Stimulated activated effector memory CD8-positive, alpha-beta T cell treated with anti-CD3 and anti-CD28 coated beads, Interleukin-12 subunit alpha, Interleukin-12 subunit beta, amount 100 ng/mL, for 72 hours (primary cell): ENCODE results near the gene TRPV4.
A peak's percentile ranks its signal among the peaks of the same experiment; 100 is the strongest.

Experiments
- ATAC-seq: fragments of 150-1000 bp; cut with Tn5 transposase; 2 replicates; pipeline ENCODE4 v1.10.0; 2021
- DNase-seq, 2 donors: peaks; one replicate each; pipeline ENCODE4 v3.0.0; 2021 to 2022; ENCODE audit warnings: low spot score in 2 of 2
- H3K27ac Mint-ChIP-seq: one replicate; pipeline ENCODE4 v1.8.0; 2022; ENCODE audit warnings: mild to moderate bottlenecking, mixed read lengths
- H3K36me3 Mint-ChIP-seq: one replicate; pipeline ENCODE4 v1.8.0; 2022; ENCODE audit warnings: mild to moderate bottlenecking, mixed read lengths
- H3K4me1 Mint-ChIP-seq: one replicate; pipeline ENCODE4 v1.8.0; 2022; ENCODE audit warnings: mixed read lengths
- H3K4me3 Mint-ChIP-seq: one replicate; pipeline ENCODE4 v1.8.0; 2022; ENCODE audit warnings: mild to moderate bottlenecking, mixed read lengths
- H3K9me3 Mint-ChIP-seq: one replicate; pipeline ENCODE4 v1.8.0; 2022; ENCODE audit warnings: mixed read lengths

TRPV4 gene

GRCh38 chr12:109771746-109772621 lies 61.2 kb downstream of the TRPV4 start:
- DNase-seq = no peak
- H3K4me1 Mint-ChIP-seq = peaks cover 9% of the 10 kb centered on the region
- H3K27ac Mint-ChIP-seq = no peak overlapping the region
- H3K36me3 Mint-ChIP-seq = no peaks in the 10 kb centered on the region
- no peak for ATAC-seq
- H3K4me3 Mint-ChIP-seq = no peak overlapping the region
- no peaks in the 10 kb centered on the region for H3K9me3 Mint-ChIP-seq

- DNase-seq (no peak), ATAC-seq (no peak)
- Mint-ChIP-seq H3K4me3 (no peak overlapping the region), H3K36me3 (no peaks in the 10 kb centered on the region), H3K27ac (no peak overlapping the region), H3K4me1 (peaks cover 9% of the 10 kb centered on the region), H3K9me3 (no peaks in the 10 kb centered on the region)
Measured at GRCh38 chr12:109770861-109771670, 62.1 kb downstream of the TRPV4 start.

- Mint-ChIP-seq H3K27ac (no peak overlapping the region), H3K36me3 (no peaks in the 10 kb centered on the region), H3K9me3 (no peaks in the 10 kb centered on the region), H3K4me3 (no peak overlapping the region), H3K4me1 (peaks cover 9% of the 10 kb centered on the region)
- ATAC-seq = no peak
- DNase-seq = no peak
Measured at GRCh38 chr12:109770104-109770860, 62.9 kb downstream of the TRPV4 start.

DNA sequence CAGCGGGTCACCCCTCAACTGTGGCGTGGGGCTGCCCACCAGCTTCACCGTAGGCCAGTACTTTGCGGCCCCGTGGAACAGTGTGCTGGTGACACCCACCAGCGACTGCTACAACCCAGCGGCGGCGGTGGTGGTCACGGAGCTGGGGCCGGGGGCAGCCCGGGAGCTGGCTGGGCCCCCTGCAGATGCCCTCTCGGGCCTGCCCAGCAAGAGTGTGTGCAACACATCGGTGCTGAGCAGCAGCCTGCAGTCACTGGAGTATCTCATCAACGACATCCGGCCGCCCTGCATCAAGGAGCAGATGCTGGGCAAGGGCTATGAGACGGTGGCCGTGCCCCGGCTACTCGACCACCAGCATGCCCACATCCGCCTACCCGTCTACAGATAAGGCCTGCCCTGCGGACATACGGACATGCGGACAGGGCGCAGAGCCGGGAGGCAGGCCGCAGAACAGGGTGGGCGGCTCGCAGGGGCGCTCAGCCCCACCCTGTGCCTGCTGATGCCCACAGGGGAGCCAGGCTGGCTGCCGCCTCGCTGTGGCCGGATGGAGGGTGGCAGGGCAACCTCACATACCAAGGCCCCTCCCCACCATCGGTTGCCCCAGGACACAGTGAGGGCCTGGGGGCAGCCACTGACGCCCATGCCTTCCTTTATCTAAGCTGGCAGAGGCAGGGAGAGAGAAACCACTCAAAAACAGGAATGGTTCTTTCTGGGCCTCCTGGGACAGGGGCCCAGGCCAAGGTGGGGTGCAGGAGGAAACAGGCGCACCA lies 64.1 kb downstream of the TRPV4 start:
- Mint-ChIP-seq H3K9me3 (no peaks in the 10 kb centered on the region), H3K27ac (no peak overlapping the region), H3K4me1 (peaks cover 9% of the 10 kb centered on the region), H3K36me3 (no peaks in the 10 kb centered on the region), H3K4me3 (no peak overlapping the region)
- DNase-seq (no peak), ATAC-seq (no peak)

GRCh38 chr12:109767991-109768900 lies 65.0 kb downstream of the TRPV4 start:
- Mint-ChIP-seq H3K4me1 (peaks cover 6% of the 10 kb centered on the region), H3K27ac (no peak overlapping the region), H3K36me3 (no peaks in the 10 kb centered on the region), H3K4me3 (no peak overlapping the region), H3K9me3 (no peaks in the 10 kb centered on the region)
- no peak for ATAC-seq
- no peak for DNase-seq

- H3K36me3 Mint-ChIP-seq = no peaks in the 10 kb centered on the region
- no peak overlapping the region for H3K4me3 Mint-ChIP-seq
- H3K27ac Mint-ChIP-seq = no peak overlapping the region
- DNase-seq (no peak), ATAC-seq (no peak)
- H3K4me1 Mint-ChIP-seq = peaks cover 7% of the 10 kb centered on the region
- H3K9me3 Mint-ChIP-seq = no peaks in the 10 kb centered on the region
Measured at GRCh38 chr12:109767456-109767855, 65.7 kb downstream of the TRPV4 start.

GRCh38 chr12:109766251-109766778 lies 66.9 kb downstream of the TRPV4 start:
- Mint-ChIP-seq H3K36me3 (no peaks in the 10 kb centered on the region), H3K9me3 (no peaks in the 10 kb centered on the region), H3K4me3 (no peak overlapping the region), H3K4me1 (peaks cover 7% of the 10 kb centered on the region), H3K27ac (no peak overlapping the region)
- ATAC-seq = no peak
- DNase-seq = no peak

GRCh38 chr12:109765446-109765810 lies 67.8 kb downstream of the TRPV4 start:
- no peak for DNase-seq
- H3K36me3 Mint-ChIP-seq = no peaks in the 10 kb centered on the region
- H3K4me1 Mint-ChIP-seq = peaks cover 7% of the 10 kb centered on the region
- H3K27ac Mint-ChIP-seq = no peak overlapping the region
- H3K9me3 Mint-ChIP-seq = no peaks in the 10 kb centered on the region
- H3K4me3 Mint-ChIP-seq = no peak overlapping the region
- ATAC-seq = no peak

GRCh38 chr12:109764776-109765445 lies 68.3 kb downstream of the TRPV4 start:
- Mint-ChIP-seq H3K9me3 (no peaks in the 10 kb centered on the region), H3K4me1 (peaks cover 7% of the 10 kb centered on the region), H3K36me3 (no peaks in the 10 kb centered on the region), H3K27ac (no peak overlapping the region), H3K4me3 (no peak overlapping the region)
- no peak for ATAC-seq
- DNase-seq = no peak

DNA sequence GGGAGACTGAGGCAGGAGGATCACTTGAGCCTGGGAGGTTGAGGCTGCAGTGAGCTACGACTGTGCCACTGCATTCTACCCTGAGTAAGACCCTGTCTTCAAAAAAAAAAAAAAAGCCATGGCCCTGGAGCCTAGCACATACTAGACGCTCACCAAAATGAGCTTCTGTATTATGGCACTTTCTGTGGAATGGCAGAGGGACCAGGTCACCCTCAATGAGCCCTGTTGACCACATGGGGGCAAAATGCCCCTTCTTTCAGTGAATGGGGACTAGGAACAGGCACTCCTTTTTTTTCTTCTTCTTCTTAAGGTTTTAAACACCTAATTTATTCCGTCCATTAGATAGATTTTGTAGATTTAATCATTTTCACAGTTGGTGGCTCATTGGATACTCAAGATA lies 69.1 kb downstream of the TRPV4 start:
- Mint-ChIP-seq H3K9me3 (no peaks in the 10 kb centered on the region), H3K27ac (no peak overlapping the region), H3K4me3 (no peak overlapping the region), H3K4me1 (peaks cover 7% of the 10 kb centered on the region), H3K36me3 (no peaks in the 10 kb centered on the region)
- no peak for ATAC-seq
- DNase-seq = no peak

DNA sequence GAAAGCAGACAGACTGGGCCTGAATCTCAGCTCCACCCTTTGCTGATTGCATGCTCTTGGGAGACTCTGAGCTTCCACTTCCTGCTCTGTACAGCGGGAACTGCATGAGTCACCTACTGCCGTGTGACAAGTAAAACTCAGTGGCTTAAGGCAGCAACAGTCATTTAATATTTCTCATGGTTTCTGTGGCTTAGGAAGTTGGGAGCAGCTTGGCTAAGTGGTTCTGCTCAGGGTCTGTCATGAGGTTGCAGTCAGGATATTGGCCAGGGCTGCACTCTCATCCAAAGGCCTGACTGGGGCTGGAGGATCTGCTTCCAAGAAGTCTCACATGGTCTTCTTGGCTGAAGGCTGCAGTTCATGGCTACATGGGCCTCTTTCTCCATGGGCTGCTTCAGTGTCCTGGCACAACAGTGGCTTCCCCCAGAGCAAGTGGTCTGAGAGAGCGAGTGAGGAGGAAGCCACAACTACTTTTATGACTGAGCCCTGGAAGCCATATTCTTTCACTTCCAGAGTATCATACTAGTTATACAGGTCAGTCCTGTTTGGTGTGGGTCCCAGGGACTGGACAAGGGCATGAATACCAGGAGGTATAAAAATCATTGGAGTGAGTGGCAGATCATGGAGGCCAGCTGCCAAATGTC lies 69.9 kb downstream of the TRPV4 start:
- H3K4me3 Mint-ChIP-seq = no peak overlapping the region
- ATAC-seq (peak; percentile 80), DNase-seq (peak in 1 of 2 donors; percentile 54)
- no peaks in the 10 kb centered on the region for H3K36me3 Mint-ChIP-seq
- H3K27ac Mint-ChIP-seq = no peak overlapping the region
- H3K9me3 Mint-ChIP-seq = no peaks in the 10 kb centered on the region
- peaks cover 7% of the 10 kb centered on the region for H3K4me1 Mint-ChIP-seq

DNA sequence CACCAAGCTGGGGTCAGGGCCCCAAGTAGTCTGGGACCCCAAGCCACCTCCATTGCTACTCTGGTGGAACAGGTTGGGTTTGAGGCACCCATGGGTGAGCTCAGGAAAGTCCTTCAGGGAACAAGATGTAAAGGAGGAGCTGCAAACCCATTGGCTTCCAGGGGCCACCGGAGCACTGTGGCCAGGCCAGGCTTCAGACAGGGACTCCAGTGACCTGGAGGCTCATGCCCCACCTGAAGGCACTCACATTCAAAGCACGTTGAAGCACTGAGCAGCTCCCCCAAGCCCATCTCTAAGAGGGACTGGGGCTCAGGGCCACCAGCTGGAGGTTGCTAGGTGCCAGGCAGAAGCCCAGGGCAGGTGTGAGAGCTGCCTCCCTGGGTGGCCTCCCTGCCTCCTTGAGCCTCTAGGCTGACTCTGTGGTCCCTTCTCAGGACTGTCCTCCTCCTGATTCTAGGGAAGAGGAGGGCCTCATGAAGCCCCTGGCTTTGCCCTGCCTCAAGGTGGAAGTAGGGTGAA lies 70.5 kb downstream of the TRPV4 start:
- H3K36me3 Mint-ChIP-seq = no peaks in the 10 kb centered on the region
- DNase-seq = no peak
- H3K4me1 Mint-ChIP-seq = peaks cover 7% of the 10 kb centered on the region
- H3K27ac Mint-ChIP-seq = no peak overlapping the region
- H3K4me3 Mint-ChIP-seq = no peak overlapping the region
- ATAC-seq = peak; percentile 5
- H3K9me3 Mint-ChIP-seq = no peaks in the 10 kb centered on the region
